ENCODE results near the gene IRF2BP2. TPM values are rescaled to one million over a fixed set of nuclear protein-coding genes. Genes with fewer than 3 reads are reported as not detected.

IRF2BP2 gene
- total and polyA plus RNA-seq, 2 of the 13 experiments (the other 11 are each of a cell fraction or from before 2014, with no cell fraction given): 140 to 147 TPM

DNA sequence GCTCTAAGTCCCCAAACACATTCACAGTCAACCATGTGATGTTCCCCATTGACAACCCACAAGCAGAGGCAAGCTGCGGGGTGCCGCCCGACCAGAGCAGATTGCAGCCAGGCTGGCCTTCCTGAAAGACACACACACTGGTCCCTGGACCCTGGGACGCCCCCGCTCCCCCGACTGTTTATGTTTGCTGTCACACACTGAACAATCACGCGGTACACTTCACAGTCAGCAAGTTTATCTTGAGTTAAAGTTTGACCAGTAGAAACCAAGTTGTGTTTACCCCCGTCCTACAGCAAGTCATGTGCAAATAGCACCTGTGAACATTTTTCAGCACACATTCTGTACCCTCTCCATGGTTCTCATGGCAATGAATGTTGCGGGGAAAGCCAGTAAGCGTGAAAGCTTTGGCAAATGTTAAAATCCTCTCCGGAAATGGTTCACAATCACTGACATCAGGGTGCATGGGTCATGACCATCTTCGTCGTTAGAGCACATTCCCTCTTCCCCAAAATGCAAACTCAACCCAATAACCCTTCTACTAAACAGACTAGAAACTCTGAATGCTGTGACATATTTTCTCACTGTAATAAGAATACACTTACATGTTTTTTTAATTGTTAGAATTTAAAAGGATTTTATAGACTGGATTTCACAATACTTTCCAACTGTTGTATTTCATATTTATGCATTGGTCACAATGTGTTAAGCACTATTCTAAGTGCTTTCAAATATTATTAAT is 33.3 kb upstream of the IRF2BP2 start (continued):
- TF ChIP-seq ZFP36 (IDR thresholded peaks at IDR 0.05; ENCODE audit: borderline replicate concordance, low read depth, low read length, partially characterized antibody): no peak
- TF ChIP-seq EHMT2 (IDR thresholded peaks at IDR 0.05; ENCODE audit: borderline replicate concordance, low read depth, low read length): no peak; the same call in 1 of the 2 replicates
- peak; percentile 77; the same call in 1 of the 2 replicates for TF ChIP-seq NPAS2 (CRISPR knock-in tag; IDR thresholded peaks at IDR 0.05; ENCODE audit: borderline replicate concordance)
- no peak for TF ChIP-seq MLLT10 (CRISPR knock-in tag; IDR thresholded peaks at IDR 0.05)
- peak; percentile 90 for TF ChIP-seq MAFF (IDR thresholded peaks at IDR 0.05; ENCODE audit: low read depth, low read length)
- peak; percentile 87 for TF ChIP-seq KDM2A (CRISPR knock-in tag; IDR thresholded peaks at IDR 0.05; ENCODE audit: borderline replicate concordance, low read depth)
- no peak for TF ChIP-seq ZFP82 (CRISPR knock-in tag; IDR thresholded peaks at IDR 0.05; ENCODE audit: borderline replicate concordance)
- peak; percentile 89 for TF ChIP-seq JUN (CRISPR knock-in tag; IDR thresholded peaks at IDR 0.05)
- TF ChIP-seq GTF2F1 (IDR thresholded peaks at IDR 0.05; ENCODE audit: low read length): no peak
- peak; percentile 91 for TF ChIP-seq ZSCAN21 (CRISPR knock-in tag; IDR thresholded peaks at IDR 0.05; ENCODE audit: borderline replicate concordance)
- TF ChIP-seq, protein P1, sequence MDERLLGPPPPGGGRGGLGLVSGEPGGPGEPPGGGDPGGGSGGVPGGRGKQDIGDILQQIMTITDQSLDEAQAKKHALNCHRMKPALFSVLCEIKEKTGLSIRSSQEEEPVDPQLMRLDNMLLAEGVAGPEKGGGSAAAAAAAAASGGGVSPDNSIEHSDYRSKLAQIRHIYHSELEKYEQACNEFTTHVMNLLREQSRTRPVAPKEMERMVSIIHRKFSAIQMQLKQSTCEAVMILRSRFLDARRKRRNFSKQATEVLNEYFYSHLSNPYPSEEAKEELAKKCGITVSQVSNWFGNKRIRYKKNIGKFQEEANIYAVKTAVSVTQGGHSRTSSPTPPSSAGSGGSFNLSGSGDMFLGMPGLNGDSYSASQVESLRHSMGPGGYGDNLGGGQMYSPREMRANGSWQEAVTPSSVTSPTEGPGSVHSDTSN (CRISPR knock-in tag; IDR thresholded peaks at IDR 0.05): peak; percentile 69; the same call in 1 of the 2 replicates
- TF ChIP-seq, protein P2, sequence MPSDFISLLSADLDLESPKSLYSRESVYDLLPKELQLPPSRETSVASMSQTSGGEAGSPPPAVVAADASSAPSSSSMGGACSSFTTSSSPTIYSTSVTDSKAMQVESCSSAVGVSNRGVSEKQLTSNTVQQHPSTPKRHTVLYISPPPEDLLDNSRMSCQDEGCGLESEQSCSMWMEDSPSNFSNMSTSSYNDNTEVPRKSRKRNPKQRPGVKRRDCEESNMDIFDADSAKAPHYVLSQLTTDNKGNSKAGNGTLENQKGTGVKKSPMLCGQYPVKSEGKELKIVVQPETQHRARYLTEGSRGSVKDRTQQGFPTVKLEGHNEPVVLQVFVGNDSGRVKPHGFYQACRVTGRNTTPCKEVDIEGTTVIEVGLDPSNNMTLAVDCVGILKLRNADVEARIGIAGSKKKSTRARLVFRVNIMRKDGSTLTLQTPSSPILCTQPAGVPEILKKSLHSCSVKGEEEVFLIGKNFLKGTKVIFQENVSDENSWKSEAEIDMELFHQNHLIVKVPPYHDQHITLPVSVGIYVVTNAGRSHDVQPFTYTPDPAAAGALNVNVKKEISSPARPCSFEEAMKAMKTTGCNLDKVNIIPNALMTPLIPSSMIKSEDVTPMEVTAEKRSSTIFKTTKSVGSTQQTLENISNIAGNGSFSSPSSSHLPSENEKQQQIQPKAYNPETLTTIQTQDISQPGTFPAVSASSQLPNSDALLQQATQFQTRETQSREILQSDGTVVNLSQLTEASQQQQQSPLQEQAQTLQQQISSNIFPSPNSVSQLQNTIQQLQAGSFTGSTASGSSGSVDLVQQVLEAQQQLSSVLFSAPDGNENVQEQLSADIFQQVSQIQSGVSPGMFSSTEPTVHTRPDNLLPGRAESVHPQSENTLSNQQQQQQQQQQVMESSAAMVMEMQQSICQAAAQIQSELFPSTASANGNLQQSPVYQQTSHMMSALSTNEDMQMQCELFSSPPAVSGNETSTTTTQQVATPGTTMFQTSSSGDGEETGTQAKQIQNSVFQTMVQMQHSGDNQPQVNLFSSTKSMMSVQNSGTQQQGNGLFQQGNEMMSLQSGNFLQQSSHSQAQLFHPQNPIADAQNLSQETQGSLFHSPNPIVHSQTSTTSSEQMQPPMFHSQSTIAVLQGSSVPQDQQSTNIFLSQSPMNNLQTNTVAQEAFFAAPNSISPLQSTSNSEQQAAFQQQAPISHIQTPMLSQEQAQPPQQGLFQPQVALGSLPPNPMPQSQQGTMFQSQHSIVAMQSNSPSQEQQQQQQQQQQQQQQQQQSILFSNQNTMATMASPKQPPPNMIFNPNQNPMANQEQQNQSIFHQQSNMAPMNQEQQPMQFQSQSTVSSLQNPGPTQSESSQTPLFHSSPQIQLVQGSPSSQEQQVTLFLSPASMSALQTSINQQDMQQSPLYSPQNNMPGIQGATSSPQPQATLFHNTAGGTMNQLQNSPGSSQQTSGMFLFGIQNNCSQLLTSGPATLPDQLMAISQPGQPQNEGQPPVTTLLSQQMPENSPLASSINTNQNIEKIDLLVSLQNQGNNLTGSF (CRISPR knock-in tag; IDR thresholded peaks at IDR 0.05): 0 out of 2 replicates have a peak, but pooled peaks have one; percentile 70
- no peak for TF ChIP-seq TAF15 (IDR thresholded peaks at IDR 0.05; ENCODE audit: low read depth, low read length, poor library complexity, severe bottlenecking)
- TF ChIP-seq ZNF256 (CRISPR knock-in tag; conservative IDR thresholded peaks at IDR 0.05): no peak
- TF ChIP-seq ZMYM2 (CRISPR knock-in tag; IDR thresholded peaks at IDR 0.05): peak; percentile 87; the same call in 1 of the 2 replicates
- peak; percentile 42; the same call in 1 of the 2 replicates for TF ChIP-seq ZNF776 (CRISPR knock-in tag; IDR thresholded peaks at IDR 0.05)
- TF ChIP-seq, protein P3, sequence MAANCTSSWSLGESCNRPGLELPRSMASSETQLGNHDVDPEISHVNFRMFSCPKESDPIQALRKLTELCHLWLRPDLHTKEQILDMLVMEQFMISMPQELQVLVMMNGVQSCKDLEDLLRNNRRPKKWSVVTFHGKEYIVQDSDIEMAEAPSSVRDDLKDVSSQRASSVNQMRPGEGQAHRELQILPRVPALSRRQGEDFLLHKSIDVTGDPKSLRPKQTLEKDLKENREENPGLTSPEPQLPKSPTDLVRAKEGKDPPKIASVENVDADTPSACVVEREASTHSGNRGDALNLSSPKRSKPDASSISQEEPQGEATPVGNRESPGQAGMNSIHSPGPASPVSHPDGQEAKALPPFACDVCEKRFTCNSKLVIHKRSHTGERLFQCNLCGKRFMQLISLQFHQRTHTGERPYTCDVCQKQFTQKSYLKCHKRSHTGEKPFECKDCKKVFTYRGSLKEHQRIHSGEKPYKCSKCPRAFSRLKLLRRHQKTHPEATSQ (CRISPR knock-in tag; IDR thresholded peaks at IDR 0.05; ENCODE audit: borderline replicate concordance): peak; percentile 72; the same call in 1 of the 2 replicates
- TF ChIP-seq KLF15 (CRISPR knock-in tag; IDR thresholded peaks at IDR 0.05; ENCODE audit: borderline replicate concordance): peak; percentile 46; the same call in 1 of the 2 replicates
- 0 out of 2 replicates have a peak, but pooled peaks have one; percentile 46 for TF ChIP-seq ZNF136 (CRISPR knock-in tag; IDR thresholded peaks at IDR 0.05; ENCODE audit: low read depth)
- peak; percentile 94 for TF ChIP-seq KDM3A (CRISPR knock-in tag; IDR thresholded peaks at IDR 0.05; ENCODE audit: low read depth)
- TF ChIP-seq, protein P4, sequence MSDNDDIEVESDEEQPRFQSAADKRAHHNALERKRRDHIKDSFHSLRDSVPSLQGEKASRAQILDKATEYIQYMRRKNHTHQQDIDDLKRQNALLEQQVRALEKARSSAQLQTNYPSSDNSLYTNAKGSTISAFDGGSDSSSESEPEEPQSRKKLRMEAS (IDR thresholded peaks at IDR 0.05): peak; percentile 81
- TF ChIP-seq ZNF180 (CRISPR knock-in tag; IDR thresholded peaks at IDR 0.05; ENCODE audit: borderline replicate concordance, low read depth): no peak

All from HepG2 (cell line).